Keratinocyte (primary cell): ENCODE results near the gene DDX27.

Source experiments
- EZH2 ChIP-seq: IDR thresholded peaks from one replicate; pipeline ENCODE4 v1.6.1; 2012; ENCODE audit warnings: inconsistent platforms, mild to moderate bottlenecking, low read length, moderate library complexity
- TF ChIP-seq, protein P1 (sequence below), 3 experiments: IDR thresholded peaks in 1 of 3; conservative IDR thresholded peaks in 1 of 3; optimal IDR thresholded peaks in 1 of 3; 2 replicates in 2 of 3; 3 replicates in 1 of 3; pipeline versions ENCODE3 to v1.5.1; 2011; ENCODE audit warnings: low read length in 3 of 3, mild to moderate bottlenecking in 3 of 3, moderate library complexity in 2 of 3, control low read depth in 1 of 3, inconsistent platforms in 1 of 3; ENCODE audit not compliant: insufficient read depth in 2 of 3; ENCODE audit errors: extremely low read depth in 1 of 3

DNA sequence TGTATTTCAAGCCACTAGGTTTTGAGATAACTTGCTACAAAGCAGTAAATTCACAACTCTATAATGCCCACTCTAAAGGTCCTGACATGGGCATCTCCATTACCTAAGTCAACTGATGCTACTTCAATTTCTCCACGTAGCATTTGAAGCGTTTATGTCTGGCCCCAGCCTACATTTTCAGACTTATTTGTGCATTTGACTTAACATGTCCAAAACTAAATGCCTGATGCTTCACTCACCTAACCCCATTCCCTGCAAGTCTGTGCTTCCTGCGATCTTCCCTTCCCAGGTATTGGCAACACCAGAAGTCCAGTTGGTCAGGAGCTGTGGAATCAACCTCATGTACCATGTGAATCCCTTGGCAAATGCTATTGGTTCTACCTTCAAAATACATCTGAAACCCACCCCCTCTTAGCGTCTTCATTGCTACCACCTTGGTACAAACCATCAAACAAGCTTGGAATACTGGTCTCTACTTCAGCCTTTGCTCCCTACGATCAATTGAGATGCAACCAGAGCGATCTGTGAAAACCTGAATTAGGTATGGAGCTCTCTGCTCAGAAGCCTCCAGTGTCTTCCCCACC lies 71.5 kb downstream of the DDX27 start:
- TF ChIP-seq, protein P1, sequence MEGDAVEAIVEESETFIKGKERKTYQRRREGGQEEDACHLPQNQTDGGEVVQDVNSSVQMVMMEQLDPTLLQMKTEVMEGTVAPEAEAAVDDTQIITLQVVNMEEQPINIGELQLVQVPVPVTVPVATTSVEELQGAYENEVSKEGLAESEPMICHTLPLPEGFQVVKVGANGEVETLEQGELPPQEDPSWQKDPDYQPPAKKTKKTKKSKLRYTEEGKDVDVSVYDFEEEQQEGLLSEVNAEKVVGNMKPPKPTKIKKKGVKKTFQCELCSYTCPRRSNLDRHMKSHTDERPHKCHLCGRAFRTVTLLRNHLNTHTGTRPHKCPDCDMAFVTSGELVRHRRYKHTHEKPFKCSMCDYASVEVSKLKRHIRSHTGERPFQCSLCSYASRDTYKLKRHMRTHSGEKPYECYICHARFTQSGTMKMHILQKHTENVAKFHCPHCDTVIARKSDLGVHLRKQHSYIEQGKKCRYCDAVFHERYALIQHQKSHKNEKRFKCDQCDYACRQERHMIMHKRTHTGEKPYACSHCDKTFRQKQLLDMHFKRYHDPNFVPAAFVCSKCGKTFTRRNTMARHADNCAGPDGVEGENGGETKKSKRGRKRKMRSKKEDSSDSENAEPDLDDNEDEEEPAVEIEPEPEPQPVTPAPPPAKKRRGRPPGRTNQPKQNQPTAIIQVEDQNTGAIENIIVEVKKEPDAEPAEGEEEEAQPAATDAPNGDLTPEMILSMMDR (optimal IDR thresholded peaks at IDR 0.05 in 1 of 3, IDR thresholded peaks at IDR 0.05 in 1 of 3, conservative IDR thresholded peaks at IDR 0.05 in 1 of 3; ENCODE audit: extremely low read depth in 1 of 3, insufficient read depth in 2 of 3, low read length in 3 of 3), result no peak
- TF ChIP-seq EZH2, result no peak
